Adipose tissue (tissue), 3 donors: Measurements from ENCODE around the gene ADD3. TPM values are rescaled to one million over a fixed set of nuclear protein-coding genes. Genes with fewer than 3 reads are reported as not detected.

ENCODE experiments used
- H3K27ac ChIP-seq: one replicate; pipeline ENCODE4 v1.5.1; 2013; ENCODE audit warnings: low read depth, low read length
- WGBS, 3 donors: extraction: QIAGEN DNeasy Blood & Tissue Kit; methylation state at CpG; one replicate each; pipeline ENCODE4 v1.1.7; 2013; 5-methylcytosine and 5-hydroxymethylcytosine counted together
- polyA plus RNA-seq, 3 donors: library from polyadenylated mRNA; stranded (reverse); fragments of 200-250 nt; gene quantifications; one replicate each; pipeline ENCODE4 v1.2.3, GENCODE V29; 2013
- donor health status: healthy with polysubstance abuse.
- donor health status: Bipolar disorder and iron deficiency.
- donor health status: healthy.

The ADD3 gene
- polyA plus RNA-seq, 3 donors: 26.1 to 131 (median 39.8) TPM

DNA sequence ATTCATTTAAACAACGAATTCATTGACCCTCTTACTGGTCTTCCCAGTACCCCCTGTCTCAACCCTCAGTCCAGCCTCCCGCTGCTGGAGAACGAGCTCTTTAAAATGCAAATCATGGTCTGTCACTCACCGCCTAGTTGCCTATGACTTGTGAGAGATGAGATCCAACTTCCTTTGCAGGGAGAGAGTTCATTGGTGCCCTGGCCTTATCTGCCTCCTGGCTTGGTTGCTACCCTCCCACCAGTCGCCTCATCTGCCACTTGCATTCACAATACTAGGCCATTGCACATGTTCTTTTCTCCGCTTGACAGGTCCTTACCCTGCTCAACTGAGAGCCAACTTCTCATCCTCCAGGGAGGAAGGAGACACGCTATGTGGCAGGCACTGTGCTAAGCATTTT is 145.6 kb downstream of the ADD3 start:
- 78 to 94% (median 93%) methylated on average over 7 of the region's 7 CpGs for WGBS, 3 donors
- no peak overlapping the region for H3K27ac ChIP-seq

DNA sequence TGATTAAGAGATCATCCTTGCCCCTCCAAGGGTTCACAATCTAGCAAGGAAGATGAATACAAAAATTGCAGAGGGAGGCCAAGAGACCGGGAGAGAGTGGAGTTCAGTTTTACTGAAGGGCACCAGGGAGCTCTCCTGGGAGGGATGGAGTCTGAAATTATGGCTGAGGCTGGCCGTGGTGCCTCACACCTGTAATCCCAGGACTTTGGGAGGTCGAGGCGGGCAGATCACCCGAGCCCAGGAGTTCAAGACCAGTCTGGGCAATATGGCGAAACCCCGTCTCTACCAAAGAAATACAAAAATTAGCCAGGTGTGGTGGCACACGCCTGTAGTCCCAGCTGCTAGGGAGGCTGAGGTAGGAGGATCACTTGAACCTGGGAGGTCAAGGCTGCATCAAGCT is 148.3 kb downstream of the ADD3 start:
- WGBS, 3 donors: 94 to 95% (median 94%) methylated on average over 8 of the region's 8 CpGs
- no peak overlapping the region for H3K27ac ChIP-seq

DNA sequence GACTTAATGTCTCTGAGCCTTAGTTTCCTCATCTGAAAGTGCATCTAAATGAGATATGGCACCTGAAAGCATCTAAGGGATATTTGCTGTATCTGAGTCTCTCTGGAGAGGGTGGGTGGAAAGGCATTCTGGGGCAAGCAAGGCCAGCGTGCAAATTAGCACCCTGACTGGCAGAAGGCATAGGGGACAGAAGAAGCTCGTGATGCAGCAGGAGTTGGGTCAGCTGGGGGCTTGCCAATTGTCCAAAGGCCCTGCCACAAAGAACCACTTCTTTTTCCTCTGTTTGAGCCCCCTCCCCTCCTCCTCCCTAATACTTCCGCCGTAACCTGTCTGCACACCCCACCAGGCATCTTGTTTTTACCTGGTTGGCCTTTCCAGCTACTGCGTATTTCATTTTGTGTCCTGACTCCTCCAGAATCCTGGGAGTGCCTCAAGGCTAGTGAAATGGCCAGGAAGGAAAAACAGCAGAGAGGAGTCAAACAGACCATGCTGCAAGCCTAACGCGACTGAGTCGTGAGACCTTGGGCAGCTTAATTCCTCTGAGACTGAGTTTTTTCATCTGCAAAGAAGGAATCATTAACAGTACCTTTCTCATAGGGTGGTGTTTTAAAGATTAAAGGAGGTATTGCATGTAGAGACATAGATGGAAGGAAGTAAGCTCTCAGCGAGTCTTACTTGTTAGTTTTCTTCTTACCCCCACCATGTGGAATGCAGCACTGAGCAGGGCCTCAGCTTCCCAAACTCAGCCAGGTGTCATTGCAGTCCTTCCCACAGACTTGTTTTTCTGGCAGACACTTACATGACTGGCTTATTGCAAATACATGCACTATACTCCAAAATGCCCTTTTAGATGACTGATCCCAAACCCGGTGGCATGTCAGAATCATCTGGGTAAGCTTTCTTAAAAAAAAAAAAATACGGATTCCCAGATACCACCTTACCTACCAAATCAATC is 150.5 kb downstream of the ADD3 start:
- H3K27ac ChIP-seq: no peak overlapping the region
- WGBS, 3 donors: 82 to 87% (median 85%) methylated on average over 11 of the region's 11 CpGs

DNA sequence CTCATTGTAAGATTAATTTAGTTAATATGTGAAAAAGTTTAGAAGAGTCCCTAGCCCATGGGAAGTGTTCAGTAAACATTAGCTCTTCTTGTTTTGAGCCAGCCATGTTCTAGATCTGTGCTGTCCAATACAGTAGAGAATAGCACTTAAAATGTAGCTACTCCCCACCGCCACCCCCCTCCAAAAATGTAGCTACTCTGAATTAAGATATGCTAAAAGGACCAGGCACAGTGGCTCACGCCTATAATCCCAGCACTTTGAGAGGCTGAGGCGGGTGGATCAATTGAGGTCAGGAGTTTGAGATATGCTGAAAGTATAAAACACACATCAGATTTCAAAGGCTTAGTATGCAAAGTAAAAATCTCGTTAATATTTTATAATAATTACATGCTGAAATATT is 152.3 kb downstream of the ADD3 start:
- WGBS, 3 donors: 90 to 93% (median 92%) methylated on average over 4 of the region's 4 CpGs
- no peak overlapping the region for H3K27ac ChIP-seq

DNA sequence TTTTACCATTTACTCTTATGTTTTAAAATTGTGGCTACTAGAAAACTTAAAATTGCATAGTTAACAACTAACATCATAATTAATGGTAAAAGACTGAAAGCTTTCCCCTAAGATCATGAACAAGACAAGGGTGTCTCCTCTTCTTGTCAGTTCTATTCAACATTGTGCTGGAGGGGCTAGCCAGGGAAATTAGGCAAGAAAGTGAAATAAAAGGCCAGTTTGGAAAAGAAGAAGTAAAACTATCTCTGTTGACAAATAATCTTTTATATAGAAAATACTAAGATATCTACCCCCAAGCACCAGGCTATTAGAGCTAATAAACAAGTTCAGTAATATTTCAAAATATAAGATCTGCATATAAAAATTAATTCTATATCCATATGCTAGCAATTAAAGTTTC is 152.7 kb downstream of the ADD3 start:
- H3K27ac ChIP-seq: no peak overlapping the region

GRCh38 chr10:110162741-110163145 is 155.0 kb downstream of the ADD3 start:
- WGBS, 3 donors: 29 to 41% (median 37%) methylated on average over 6 of the region's 6 CpGs
- H3K27ac ChIP-seq: no peak overlapping the region

DNA sequence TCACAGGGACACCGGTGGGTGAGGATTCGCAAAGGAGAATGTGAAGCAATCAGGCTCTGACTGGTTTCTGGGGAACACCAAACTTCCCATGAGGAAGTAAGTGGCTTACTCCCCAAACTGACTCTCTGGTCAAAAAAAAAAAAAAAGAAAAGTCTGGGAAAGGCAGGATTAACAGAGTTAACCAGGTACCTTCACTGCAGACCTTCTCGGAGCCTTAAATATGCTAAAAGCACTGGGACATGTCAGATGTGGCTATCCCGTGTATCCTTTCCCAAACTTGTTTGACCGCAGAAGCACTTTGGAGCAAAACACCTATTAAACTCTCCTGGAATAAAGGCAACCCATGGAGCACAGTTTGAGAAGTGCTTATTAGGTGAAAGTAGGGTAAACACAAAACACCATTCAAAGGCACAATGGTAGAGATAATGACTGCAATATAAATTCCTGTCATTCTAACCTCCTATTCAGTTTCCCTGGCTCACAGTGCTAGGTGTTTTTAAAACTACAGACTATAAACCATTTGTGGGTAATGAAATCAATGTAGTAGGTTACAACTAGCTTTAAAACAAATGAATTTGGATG is 155.5 kb downstream of the ADD3 start:
- WGBS, 3 donors: 66 to 76% (median 69%) methylated on average over 5 of the region's 5 CpGs
- no peak overlapping the region for H3K27ac ChIP-seq

- WGBS, 3 donors: 63 to 68% (median 67%) methylated on average over 4 of the region's 4 CpGs
- no peak overlapping the region for H3K27ac ChIP-seq
Measured at GRCh38 chr10:110163841-110164240, 156.1 kb downstream of the ADD3 start.

GRCh38 chr10:110165239-110165638 is 157.5 kb downstream of the ADD3 start:
- no peak overlapping the region for H3K27ac ChIP-seq
- WGBS, 3 donors: 81 to 87% (median 85%) methylated on average over 6 of the region's 6 CpGs

DNA sequence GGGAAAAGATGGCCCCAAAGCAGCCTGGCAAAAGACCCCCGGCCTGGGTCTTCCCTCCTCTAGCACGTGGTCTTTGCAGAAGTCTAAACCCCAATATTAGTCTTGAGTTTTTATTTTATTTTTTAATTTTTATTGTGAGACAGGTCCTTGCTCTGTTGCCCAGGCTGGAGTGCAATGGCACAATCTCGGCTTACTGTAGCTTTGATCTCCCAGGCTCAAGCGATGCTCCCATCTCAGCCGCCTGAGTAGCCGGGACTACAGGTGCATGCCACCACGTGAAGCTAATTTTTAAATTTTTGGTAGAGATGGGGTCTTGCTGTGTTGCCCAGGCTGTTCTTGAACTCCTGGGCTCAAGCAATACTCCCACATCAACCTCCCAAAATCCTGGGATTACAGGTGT is 159.4 kb downstream of the ADD3 start:
- 92 to 97% (median 96%) methylated on average over 7 of the region's 7 CpGs for WGBS, 3 donors
- no peak overlapping the region for H3K27ac ChIP-seq

DNA sequence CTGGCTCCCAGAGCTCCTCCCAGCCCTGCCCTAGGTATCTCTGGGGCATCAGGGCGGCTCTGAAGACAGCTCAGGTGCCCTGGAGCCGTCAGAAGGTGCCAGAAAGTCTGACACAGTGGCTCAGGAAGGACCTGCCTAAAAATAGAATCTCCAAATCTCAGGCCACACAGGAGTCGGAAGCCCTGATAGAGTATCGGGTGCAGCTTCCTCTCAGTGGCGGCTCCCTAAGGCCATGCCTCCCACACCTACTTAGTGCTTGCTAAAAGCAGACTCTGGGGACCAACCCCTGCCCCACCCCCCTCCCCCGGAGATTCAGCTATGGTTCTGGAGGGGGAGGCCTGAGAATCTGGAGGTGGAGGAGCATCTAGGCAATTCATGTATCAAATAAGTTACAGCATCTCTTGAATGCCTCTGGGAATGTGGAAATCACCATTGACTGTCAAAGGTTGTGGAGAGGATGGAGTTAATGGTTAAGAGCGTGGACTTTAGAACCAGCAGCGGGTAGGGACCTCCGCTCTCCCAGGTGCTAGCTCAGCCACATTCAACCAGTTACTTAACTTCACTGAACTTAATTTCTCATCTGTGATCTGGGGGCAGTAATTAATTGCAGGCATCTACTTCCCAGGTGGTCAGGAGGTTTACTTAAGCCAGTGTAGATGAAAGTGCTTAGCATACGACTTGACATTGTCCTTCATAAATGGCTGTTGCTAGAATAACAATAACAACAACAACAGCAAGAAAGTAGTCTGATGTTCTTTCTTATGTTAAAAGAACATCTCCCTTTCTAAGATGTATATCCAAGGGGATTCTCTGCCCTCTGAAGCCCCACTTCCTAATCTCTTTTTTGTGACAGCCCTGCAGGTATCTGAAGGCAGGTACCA is 161.1 kb downstream of the ADD3 start:
- 7 to 13% (median 12%) methylated on average over 10 of the region's 10 CpGs for WGBS, 3 donors
- H3K27ac ChIP-seq: no peak overlapping the region

- WGBS, 3 donors: 25 to 35% (median 26%) methylated on average over 1 of the region's 1 CpG
- H3K27ac ChIP-seq: no peak overlapping the region
Measured at GRCh38 chr10:110169586-110169985, 161.8 kb downstream of the ADD3 start.

DNA sequence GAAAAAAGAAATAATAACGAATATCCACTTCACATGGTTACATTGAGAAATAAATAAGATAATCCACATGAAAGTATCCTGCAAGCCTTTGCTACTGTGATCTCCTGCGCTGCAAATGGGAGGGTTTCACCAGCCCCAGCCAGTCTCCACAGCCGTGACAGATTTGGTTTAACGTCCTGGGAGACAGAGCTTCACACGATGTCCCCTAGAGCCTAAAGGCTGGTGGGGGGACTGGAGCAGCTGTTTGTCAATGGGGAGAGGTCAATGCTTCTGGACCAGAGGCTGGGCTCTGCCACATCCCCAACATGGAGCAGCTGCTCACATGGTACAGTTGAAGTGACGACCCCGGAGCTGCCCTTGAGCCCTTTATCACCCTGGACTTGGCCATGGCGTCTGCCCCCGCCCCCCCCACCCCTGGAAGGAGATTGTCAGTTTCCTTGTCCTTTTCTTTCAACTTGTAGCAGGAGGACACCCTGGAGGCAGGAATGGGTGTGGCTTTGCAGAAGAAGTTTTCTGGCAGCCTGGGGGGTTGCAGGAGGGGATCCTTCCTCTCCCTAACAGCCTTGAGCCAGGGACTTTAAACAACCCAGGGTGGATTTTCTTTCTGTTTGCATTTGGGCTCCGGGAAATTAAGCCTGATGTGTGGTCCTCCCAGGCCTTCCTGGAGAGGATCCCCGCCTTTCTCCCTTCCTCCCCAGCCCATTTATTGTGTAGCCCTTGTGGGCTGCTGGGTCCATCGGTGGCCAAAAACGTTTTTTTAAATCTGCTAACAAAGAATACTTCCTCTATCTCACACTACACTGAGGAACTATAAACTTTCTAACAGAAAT is 162.6 kb downstream of the ADD3 start:
- H3K27ac ChIP-seq: no peak overlapping the region
- 5 to 13% (median 9%) methylated on average over 12 to 13 of the region's 13 CpGs for WGBS, 3 donors

DNA sequence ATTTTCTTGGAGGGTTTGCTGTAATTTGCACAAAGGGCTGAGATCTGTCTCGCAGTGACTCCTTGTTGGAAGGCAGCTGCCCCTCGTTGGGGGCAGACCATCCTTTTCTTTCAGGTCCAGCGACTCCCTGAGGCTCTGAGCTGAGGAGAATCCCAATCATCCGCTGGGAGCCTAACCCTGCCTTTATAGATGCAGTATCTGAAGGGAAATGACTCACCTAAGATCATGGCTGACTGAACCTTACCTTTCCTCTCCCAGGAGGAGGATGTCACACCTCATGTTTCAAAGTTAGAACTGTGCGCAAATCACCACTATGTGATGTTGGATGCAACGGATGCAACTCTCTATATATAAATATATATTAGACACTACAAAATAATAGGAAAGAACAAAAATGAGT is 163.2 kb downstream of the ADD3 start:
- WGBS, 3 donors: 47 to 56% (median 49%) methylated on average over 6 of the region's 6 CpGs
- no peak overlapping the region for H3K27ac ChIP-seq

- WGBS, 3 donors: 78 to 84% (median 82%) methylated on average over 5 of the region's 5 CpGs
- no peak overlapping the region for H3K27ac ChIP-seq
Measured at GRCh38 chr10:110172155-110172554, 164.4 kb downstream of the ADD3 start.

DNA sequence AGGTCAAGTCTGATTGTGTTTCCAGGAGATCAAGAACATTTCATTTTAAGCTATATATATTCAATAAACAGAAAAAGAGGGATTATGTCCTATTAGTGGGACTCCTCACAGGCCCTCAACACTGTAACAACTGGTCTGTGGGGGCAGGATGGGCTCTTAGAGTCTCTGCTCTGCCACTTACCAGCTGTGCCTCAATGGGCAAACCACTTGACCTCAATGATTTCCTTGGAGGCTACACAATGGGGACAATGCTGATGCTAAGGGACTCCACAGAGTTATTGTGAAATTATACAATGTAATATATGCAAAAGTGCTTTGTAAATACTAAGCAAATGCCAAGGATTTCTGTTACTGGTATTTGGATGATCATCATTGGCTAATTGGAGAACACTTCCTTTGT is 166.4 kb downstream of the ADD3 start:
- no peak overlapping the region for H3K27ac ChIP-seq

- 94 to 97% (median 95%) methylated on average over 5 of the region's 5 CpGs for WGBS, 3 donors
- H3K27ac ChIP-seq: no peak overlapping the region
Measured at GRCh38 chr10:110174816-110175215, 167.0 kb downstream of the ADD3 start.

GRCh38 chr10:110175406-110175805 is 167.6 kb downstream of the ADD3 start:
- no peak overlapping the region for H3K27ac ChIP-seq
- WGBS, 3 donors: 61 to 93% (median 79%) methylated on average over 2 of the region's 2 CpGs
